ENCODE results near the gene NHEJ1. TPM values are rescaled to one million over a fixed set of nuclear protein-coding genes. Genes with fewer than 3 reads are reported as not detected.

NHEJ1 gene
- total and polyA plus RNA-seq, 2 donors (not counting 1 experiment from before 2014, with no cell fraction given) = 22.1 to 24.8 TPM

DNA sequence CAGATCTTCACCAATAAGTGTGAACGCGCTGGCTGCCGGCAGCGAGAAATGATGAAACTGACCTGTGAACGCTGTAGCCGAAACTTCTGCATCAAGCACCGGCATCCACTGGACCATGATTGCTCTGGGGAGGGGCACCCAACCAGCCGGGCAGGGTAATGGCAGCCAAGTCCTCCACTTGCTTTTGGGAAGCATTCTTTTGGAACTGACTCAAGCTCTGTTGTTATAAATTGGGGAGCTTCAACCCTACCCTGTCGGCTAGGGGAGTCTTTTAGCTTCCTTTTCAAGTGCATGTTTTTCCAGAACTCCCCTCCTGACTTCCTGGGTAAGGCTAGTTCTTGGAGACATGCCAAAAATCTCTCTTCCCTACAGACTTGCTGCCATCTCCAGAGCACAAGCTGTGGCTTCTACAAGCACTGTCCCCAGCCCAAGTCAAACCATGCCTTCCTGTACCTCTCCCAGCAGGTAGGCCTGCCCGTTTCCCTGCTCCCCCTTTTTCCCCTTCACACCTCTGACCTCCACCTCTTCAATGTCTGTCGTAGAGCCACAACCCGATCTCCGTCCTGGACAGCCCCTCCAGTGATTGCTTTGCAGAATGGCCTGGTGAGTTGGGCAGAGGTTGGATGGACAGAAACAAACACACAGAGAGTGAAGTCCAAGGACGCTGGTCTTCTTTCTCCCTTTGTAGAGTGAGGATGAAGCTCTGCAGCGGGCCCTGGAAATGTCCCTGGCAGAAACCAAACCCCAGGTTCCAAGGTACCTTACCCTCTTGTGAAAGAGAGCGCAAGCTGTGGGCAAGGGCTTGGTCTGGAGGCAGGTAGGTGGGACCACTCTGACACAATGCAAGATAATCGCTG, 47.5 kb upstream of the NHEJ1 start:
- H3K4me2 ChIP-seq (ENCODE audit: extremely low read depth, insufficient read depth, low read length) = peak overlapping the region; percentile 94
- H3K27ac ChIP-seq (ENCODE audit: insufficient read depth, low read length) = peak overlapping the region; percentile 56
- H2AFZ ChIP-seq (ENCODE audit: low read length) = no peak overlapping the region
- H3K9ac ChIP-seq (ENCODE audit: insufficient read depth, low read length) = no peak overlapping the region
- H3K9me3 ChIP-seq (ENCODE audit: control insufficient read depth, insufficient read depth, low read depth, low read length) = no peaks in the 10 kb centered on the region
- TF ChIP-seq, protein P1, sequence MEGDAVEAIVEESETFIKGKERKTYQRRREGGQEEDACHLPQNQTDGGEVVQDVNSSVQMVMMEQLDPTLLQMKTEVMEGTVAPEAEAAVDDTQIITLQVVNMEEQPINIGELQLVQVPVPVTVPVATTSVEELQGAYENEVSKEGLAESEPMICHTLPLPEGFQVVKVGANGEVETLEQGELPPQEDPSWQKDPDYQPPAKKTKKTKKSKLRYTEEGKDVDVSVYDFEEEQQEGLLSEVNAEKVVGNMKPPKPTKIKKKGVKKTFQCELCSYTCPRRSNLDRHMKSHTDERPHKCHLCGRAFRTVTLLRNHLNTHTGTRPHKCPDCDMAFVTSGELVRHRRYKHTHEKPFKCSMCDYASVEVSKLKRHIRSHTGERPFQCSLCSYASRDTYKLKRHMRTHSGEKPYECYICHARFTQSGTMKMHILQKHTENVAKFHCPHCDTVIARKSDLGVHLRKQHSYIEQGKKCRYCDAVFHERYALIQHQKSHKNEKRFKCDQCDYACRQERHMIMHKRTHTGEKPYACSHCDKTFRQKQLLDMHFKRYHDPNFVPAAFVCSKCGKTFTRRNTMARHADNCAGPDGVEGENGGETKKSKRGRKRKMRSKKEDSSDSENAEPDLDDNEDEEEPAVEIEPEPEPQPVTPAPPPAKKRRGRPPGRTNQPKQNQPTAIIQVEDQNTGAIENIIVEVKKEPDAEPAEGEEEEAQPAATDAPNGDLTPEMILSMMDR (conservative IDR thresholded peaks at IDR 0.05 in 1 of 2, IDR thresholded peaks at IDR 0.05 in 1 of 2; ENCODE audit: low read depth in 1 of 2, low read length in 2 of 2) = no peak
- H3K36me3 ChIP-seq (ENCODE audit: control insufficient read depth, insufficient read depth, low read length) = peaks cover 19% of the 10 kb centered on the region
- peaks cover 16% of the 10 kb centered on the region for H3K4me1 ChIP-seq (ENCODE audit: control insufficient read depth, extremely low read depth, insufficient read depth, low read length)
- peak overlapping the region; percentile 58 to 79 (median 72) for H3K4me3 ChIP-seq (replicated peaks in 1 of 4; ENCODE audit: control extremely low read depth in 1 of 4, insufficient read depth in 1 of 4, low read depth in 3 of 4, low read length in 4 of 4)
- no peaks in the 10 kb centered on the region for H4K20me1 ChIP-seq (ENCODE audit: control insufficient read depth, extremely low read depth, insufficient read depth, low read length)
- peaks cover 2% of the 10 kb centered on the region for H3K79me2 ChIP-seq (ENCODE audit: control insufficient read depth, insufficient read depth, low read length)
- H3K27me3 ChIP-seq (ENCODE audit: control insufficient read depth, insufficient read depth, low read length) = peaks cover 2% of the 10 kb centered on the region
- peak; percentile 35 to 73 for DNase-seq (ENCODE audit: low read depth in 2 of 2)

DNA sequence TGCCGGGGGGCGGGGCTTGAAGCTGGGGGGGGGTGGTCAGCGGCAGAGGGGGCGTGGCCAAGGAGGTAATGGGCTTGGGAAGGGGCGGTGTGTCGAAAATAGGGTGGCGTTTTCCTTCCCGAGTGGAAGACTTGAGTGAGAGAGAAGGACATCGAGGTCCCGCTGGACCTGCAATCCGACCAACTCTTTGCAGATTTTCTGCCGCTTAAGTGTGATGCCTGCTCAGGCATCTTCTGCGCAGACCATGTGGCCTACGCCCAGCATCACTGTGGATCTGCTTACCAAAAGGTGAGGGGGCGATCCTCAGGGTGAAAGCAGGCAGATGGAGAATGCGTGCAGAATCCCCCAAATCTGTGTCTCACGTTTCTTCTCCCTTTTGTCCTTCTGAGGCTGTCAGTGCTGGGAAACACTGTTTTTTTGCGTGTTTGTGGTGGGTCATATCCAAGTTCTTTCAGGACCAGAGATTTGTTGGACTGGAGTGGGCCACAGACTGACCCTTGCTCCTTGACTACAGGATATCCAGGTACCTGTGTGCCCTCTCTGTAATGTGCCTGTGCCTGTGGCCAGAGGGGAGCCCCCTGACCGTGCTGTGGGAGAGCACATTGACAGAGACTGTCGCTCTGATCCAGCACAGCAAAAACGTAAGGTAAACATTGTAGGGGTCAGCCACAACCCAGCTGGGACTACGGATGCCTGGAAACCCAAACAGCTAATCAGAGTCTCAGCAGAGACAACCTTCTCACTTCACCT, 46.7 kb upstream of the NHEJ1 start:
- H3K36me3 ChIP-seq (ENCODE audit: control insufficient read depth, insufficient read depth, low read length) = peaks cover 15% of the 10 kb centered on the region
- H3K79me2 ChIP-seq (ENCODE audit: control insufficient read depth, insufficient read depth, low read length) = peaks cover 2% of the 10 kb centered on the region
- H3K27ac ChIP-seq (ENCODE audit: insufficient read depth, low read length) = peak overlapping the region; percentile 80
- H3K4me1 ChIP-seq (ENCODE audit: control insufficient read depth, extremely low read depth, insufficient read depth, low read length) = peaks cover 16% of the 10 kb centered on the region
- peak overlapping the region; percentile 32 for H3K9ac ChIP-seq (ENCODE audit: insufficient read depth, low read length)
- H3K4me2 ChIP-seq (ENCODE audit: extremely low read depth, insufficient read depth, low read length) = peak overlapping the region; percentile 94
- peak overlapping the region; percentile 3 for H2AFZ ChIP-seq (ENCODE audit: low read length)
- H4K20me1 ChIP-seq (ENCODE audit: control insufficient read depth, extremely low read depth, insufficient read depth, low read length) = no peaks in the 10 kb centered on the region
- H3K27me3 ChIP-seq (ENCODE audit: control insufficient read depth, insufficient read depth, low read length) = peaks cover 2% of the 10 kb centered on the region
- peak overlapping the region; percentile 58 to 79 (median 72) for H3K4me3 ChIP-seq (replicated peaks in 1 of 4; ENCODE audit: control extremely low read depth in 1 of 4, insufficient read depth in 1 of 4, low read depth in 3 of 4, low read length in 4 of 4)
- DNase-seq (ENCODE audit: low read depth in 2 of 2) = no peak
- TF ChIP-seq EZH2 (IDR thresholded peaks at IDR 0.05; ENCODE audit: low read length, missing control alignments) = no peak
- TF ChIP-seq, protein P1 (conservative IDR thresholded peaks at IDR 0.05 in 1 of 2, IDR thresholded peaks at IDR 0.05 in 1 of 2; ENCODE audit: low read depth in 1 of 2, low read length in 2 of 2) = no peak
- H3K9me3 ChIP-seq (ENCODE audit: control insufficient read depth, insufficient read depth, low read depth, low read length) = no peaks in the 10 kb centered on the region

Measured in fibroblast of lung (primary cell).